Measurements from ENCODE around the gene PPP1R8. TPM values are rescaled to one million over a fixed set of nuclear protein-coding genes. Genes with fewer than 3 reads are reported as not detected.
"Not testable (repeated sequence)": the region's sequence is repeated elsewhere in the genome, so short reads cannot be mapped to it uniquely, and the experiment has no call there.

Gene PPP1R8
- polyA plus RNA-seq, 3 donors = 46.8 to 63.5 (median 62.1) TPM

GRCh38 chr1:27862671-27863537 is 32.3 kb downstream of the PPP1R8 start:
- DNase-seq (ENCODE audit: extremely low read depth in 1 of 11, low read depth in 9 of 11, low spot score in 4 of 11) = peak in 9 of 11 donors; percentile 41 to 76 (median 57)

GRCh38 chr1:27863538-27863915 is 32.9 kb downstream of the PPP1R8 start:
- DNase-seq (ENCODE audit: extremely low read depth in 1 of 11, low read depth in 9 of 11, low spot score in 4 of 11) = no peak

GRCh38 chr1:27864264-27864895 is 33.8 kb downstream of the PPP1R8 start:
- no peak for DNase-seq (ENCODE audit: extremely low read depth in 1 of 11, low read depth in 9 of 11, low spot score in 4 of 11)

DNA sequence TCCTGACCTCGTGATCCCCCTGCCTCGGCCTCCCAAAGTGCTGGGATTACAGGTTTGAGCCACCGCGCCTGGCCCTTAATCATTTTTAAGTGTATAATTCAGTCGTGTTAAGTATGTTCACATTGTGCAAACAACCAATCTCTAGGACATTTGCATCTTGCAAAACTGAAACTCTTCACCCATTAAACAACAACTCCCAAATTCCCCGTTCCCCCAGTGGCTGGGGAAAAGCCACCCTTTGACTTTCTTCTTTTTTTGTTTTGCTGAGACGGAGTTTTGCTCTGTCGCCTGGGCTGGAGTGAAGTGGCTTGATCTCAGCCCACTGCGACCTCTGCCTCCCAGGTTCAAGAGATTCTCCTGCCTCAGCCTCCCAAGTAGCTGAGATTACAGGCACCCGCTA is 35.2 kb downstream of the PPP1R8 start:
- no peak for DNase-seq (ENCODE audit: extremely low read depth in 1 of 11, low read depth in 9 of 11, low spot score in 4 of 11)

- DNase-seq (ENCODE audit: extremely low read depth in 1 of 11, low read depth in 9 of 11, low spot score in 4 of 11) = no peak
These were observed 38.0 kb downstream of the PPP1R8 start for GRCh38 chr1:27868556-27868931.

DNA sequence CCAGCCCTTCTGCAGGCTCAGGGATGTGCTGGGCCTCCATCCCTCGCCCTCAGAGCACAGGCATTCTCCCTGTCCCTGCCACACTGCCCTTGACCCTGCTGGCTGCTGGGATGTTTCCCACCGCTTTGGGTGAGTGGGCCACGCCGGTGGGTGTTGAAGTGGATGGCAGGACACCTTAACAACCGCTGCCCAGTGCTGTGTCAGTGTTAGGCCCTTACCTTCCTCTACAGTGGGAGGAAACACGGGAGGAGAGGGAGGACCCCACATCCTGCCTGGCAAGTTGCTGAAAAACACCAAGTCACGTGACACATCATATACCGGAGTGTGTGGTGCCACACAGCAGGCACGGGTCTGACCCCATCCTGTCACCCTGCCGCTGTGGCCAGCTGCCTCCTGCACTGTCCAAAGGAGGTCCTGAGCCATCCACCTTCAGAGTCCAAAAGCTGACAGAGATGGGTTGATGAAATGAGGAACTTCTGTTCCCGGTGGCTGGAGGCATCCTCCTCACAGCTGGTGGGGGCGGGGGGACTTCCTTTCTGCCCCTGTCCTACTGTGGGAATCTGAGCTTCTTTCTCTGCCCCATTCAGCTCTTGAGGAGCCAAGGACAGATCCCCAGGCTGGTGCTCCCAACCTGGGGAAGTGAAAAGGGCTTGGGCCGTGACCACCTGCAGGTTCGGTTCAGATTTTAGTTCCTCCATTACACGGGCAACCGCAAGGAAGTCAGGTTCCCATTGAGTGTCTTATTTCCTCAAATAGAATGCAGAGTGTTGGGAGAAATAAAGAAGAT is 38.5 kb downstream of the PPP1R8 start:
- no peak for DNase-seq (ENCODE audit: extremely low read depth in 1 of 11, low read depth in 9 of 11, low spot score in 4 of 11)

GRCh38 chr1:27869719-27870085 is 39.1 kb downstream of the PPP1R8 start:
- no peak for DNase-seq (ENCODE audit: extremely low read depth in 1 of 11, low read depth in 9 of 11, low spot score in 4 of 11)

GRCh38 chr1:27871076-27871475 is 40.5 kb downstream of the PPP1R8 start:
- not testable (repeated sequence) for DNase-seq (ENCODE audit: extremely low read depth in 1 of 11, low read depth in 9 of 11, low spot score in 4 of 11)

DNA sequence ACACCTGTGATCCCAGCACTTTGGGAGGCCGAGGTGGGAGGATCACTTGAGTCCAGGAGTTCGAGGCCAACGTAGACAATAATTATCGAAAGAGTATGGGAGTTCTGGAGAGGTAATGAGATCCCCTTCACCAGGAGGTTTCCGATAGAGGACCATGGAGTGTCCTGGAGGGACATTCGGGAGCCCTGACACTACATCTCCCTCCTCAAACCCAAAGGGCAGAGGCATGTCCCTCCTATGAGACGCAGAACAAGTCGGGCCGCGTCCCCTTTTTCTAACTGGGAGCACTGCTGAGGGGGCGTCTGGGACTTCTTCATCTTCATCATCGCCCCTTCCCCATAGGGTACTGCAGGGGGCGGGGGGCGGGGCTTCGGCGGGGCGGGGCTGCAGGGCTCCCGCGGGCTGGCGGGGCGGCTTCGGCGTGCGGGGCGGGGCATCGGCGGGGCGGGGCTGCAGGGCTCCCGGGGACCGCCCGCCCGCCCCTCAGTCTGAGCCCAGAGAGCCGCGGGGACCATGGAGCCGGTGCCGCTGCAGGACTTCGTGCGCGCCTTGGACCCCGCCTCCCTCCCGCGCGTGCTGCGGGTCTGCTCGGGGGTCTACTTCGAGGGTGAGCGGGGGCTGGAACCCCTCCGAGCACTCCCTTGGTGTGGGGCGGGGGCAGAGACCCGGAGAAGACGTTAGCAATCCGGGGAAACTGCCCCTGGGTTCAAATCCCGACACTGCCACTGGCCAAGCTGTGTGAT is 41.6 kb downstream of the PPP1R8 start, which contains the start of gene THEMIS2:
THEMIS2 (plus strand) TSS at position 486 of the 743 bp plus-strand sequence; CDS start at position 514, 28 bp downstream.
- peak in 2 of 11 donors; percentile 37 to 42 for DNase-seq (ENCODE audit: extremely low read depth in 1 of 11, low read depth in 9 of 11, low spot score in 4 of 11)

DNA sequence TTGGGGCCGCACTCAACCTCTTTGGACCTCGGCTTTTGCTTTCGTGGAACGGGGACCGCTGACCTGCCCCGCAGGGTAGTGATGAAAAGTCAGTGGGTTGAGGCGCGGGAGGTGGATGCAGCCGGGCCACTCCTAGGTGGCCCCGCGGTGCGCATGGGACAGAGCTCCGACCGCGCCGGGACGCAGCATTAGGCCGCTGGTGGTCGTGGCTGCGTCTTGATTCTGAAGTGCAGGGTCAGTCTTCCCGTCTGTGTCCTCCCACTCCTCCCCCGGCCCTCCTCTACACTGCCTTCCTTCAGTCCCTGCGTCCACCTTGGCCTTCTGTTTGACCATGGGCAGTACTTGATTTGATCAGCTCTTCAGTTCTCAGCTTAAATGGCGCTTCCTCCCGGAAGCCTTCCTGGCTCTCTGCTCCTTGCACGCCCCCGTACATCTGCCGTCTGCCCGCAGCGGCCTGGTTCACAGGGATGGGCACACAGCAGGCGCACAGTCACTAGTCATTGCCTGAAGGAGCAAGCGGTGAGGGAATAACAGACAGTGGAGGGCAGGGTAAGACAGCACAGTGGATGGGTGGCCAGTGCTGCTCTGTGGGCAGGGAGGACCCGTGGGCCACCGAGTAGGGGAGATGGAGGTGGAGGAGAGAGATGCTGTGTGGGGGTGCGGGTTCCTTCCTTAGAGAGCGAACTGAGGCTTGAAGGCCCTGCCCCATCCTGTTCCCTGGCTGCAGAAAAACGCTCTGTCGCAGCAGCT is 42.4 kb downstream of the PPP1R8 start:
- DNase-seq (ENCODE audit: extremely low read depth in 1 of 11, low read depth in 9 of 11, low spot score in 4 of 11) = no peak

DNA sequence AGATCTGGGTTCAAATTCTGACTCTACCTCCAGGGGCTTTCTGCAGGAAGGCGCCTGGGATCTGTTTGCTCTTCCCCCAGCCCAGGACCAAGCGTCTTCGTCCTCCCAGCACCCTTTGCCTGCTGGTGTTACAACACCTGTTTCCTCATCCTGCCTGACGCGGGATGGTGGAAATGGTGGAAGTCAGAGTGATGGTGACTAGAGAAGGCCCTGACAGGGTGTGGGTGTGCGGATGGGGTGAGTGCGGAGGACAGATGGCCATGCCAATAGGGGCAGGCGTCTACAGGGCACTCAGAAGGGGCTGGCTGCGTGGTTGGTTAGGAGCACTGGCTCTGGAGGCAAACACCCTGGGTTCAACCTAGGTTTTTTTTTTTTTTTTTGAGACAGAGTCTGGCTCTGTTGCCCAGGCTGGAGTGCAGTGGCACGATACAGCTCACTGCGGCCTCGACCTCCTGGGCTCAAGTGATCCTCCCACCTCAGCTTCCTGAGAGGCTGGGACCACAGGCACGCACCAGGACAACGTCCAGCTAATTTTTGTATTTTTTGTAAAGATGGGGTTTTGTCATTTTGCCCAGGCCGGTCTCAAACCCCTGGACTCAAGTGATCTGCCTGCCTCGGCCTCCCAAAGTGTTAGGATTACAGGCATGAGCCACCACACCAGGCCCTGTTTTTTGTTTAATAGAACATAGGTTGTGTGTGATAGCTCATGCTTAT is 43.2 kb downstream of the PPP1R8 start:
- no peak for DNase-seq (ENCODE audit: extremely low read depth in 1 of 11, low read depth in 9 of 11, low spot score in 4 of 11)

DNA sequence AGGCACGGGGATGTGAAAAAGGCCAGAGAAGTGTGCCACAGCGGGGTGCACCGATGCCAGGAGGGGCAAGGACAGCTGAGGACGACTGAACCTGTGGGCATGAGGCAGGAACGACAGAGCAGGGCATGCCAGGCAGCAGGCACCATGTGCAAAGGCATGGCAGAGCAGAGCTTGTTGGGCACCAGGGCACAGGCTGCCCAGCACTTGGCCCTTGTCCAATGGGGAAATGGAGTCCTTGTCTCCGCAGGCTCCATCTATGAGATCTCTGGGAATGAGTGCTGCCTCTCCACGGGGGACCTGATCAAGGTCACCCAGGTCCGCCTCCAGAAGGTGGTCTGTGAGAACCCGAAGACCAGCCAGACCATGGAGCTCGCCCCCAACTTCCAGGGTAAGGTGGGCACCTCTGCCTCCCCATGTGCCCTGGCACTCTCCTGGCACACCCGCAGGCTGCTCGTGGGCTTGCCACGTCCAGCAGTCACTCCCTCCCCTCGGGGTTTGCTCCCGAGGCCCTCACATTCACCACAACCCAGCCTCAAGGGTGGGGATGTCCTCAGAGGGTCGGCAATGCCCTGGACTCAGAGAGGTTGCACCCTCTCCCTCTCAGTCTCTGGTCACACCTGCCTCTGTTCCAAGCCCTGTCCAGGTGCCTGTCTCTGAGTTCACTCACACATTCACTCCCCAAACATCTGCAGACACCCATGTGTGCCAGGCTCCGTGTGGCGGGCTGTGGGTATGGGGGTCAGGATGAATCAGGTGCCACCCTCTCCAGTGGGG is 45.9 kb downstream of the PPP1R8 start:
- no peak for DNase-seq (ENCODE audit: extremely low read depth in 1 of 11, low read depth in 9 of 11, low spot score in 4 of 11)

DNA sequence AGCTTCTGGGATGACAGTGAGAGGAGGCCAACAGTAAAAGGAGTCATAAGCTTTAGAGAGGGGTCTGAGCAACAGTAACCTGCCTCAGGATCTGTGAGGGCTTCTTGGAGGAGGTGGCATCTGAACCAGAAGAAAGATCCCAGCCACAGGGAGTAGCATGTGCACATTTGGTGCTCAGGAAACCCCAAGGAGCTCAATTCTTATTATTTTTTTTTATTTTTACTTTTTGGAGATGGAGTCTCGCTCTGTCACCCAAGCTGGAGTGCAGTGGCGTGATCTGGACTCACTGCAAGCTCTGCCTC is 46.5 kb downstream of the PPP1R8 start:
- no peak for DNase-seq (ENCODE audit: extremely low read depth in 1 of 11, low read depth in 9 of 11, low spot score in 4 of 11)

GRCh38 chr1:27878039-27878438 is 47.5 kb downstream of the PPP1R8 start:
- no peak for DNase-seq (ENCODE audit: extremely low read depth in 1 of 11, low read depth in 9 of 11, low spot score in 4 of 11)

- DNase-seq (ENCODE audit: extremely low read depth in 1 of 11, low read depth in 9 of 11, low spot score in 4 of 11) = no peak
These were observed 48.3 kb downstream of the PPP1R8 start for GRCh38 chr1:27878787-27879335.

GRCh38 chr1:27879374-27880082 is 48.9 kb downstream of the PPP1R8 start:
- DNase-seq (ENCODE audit: extremely low read depth in 1 of 11, low read depth in 9 of 11, low spot score in 4 of 11) = no peak

Measured in renal cortex interstitium (tissue), 11 donors.